OCI-M2 (cell line): ENCODE measurements around the gene RAB19.
"Not testable (repeated sequence)": the region's sequence is repeated elsewhere in the genome, so short reads cannot be mapped to it uniquely, and the experiment has no call there.

Experiments
- DNase-seq: peaks from one replicate; lab custom pipeline; 2025; ENCODE audit not compliant: unreplicated experiment; lab: John Stamatoyannopoulos, UW

The RAB19 gene

GRCh38 chr7:140453273-140453672, 49.4 kb downstream of the RAB19 start:
- DNase-seq: no peak

- DNase-seq: not testable (repeated sequence)
Measured at GRCh38 chr7:140453785-140454656, 50.2 kb downstream of the RAB19 start.

GRCh38 chr7:140454657-140455015, 50.8 kb downstream of the RAB19 start:
- DNase-seq: no peak

DNA sequence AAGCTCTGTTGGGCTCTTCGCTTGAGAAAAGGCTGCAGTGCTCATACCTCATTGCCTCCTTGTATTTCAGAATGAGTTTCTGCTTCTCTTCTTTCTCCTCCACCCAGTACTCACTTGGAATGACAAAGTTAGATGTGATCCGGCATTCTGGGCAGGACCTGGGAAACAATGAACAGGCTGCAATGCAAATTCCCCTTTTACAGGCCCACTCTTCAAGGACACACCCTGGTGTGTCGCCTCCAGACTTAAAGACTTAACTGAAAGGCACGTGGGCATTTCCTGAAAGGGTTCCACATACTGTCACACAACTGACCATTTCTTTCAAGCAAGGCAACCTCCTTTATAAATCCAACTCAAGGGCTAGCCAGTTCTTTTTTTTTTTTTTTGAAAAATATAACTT, 51.9 kb downstream of the RAB19 start:
- DNase-seq: no peak

GRCh38 chr7:140456551-140457051, 52.7 kb downstream of the RAB19 start:
- no peak for DNase-seq

GRCh38 chr7:140458201-140458600, 54.3 kb downstream of the RAB19 start:
- no peak for DNase-seq

- DNase-seq: no peak
Measured at GRCh38 chr7:140458916-140459315, 55.1 kb downstream of the RAB19 start.

DNA sequence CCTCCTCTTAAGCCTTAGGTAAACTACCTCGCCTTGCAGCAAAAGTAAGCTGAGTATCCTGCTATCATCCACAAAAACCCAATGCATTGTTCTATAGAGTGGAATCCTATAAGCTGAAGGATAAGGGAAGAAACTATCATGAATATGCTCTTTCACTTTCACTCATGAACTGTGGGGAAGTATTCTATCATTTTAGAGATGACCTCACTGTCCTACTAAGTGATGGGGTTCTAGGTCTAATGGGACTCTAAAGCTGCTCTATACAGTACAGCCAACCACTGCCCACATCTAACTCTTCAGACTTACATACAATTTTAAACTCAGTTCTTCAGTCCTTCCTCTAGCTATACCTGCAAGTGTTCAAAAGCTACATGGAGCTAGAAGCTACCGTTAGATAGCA, 59.3 kb downstream of the RAB19 start:
- no peak for DNase-seq

DNA sequence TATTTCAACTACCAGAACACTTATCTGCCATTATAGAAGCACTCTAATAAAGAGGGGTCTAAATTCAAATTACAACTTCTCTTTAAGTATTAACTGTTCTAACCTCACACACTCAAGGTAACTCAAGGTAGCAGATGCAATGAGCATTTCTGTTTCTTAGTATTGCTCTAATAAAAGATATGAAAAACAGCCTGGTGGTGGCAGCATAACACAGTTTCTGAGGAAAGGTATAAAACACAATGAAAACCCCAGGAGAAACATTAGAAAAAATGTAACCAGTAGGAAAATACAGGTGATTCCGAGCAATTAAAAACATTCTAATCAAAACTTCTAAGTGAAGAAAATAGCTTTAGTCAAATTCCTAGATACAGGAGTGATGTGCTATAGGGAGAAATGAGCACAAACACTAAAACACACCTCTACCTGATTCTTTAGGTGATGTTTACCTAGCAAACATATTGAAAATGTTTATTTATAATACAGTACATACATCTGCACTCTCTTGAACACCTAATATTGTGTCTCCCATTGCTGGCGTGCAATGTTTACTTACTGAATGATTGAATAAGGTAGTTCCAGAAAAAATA, 72.0 kb downstream of the RAB19 start:
- DNase-seq: no peak

DNA sequence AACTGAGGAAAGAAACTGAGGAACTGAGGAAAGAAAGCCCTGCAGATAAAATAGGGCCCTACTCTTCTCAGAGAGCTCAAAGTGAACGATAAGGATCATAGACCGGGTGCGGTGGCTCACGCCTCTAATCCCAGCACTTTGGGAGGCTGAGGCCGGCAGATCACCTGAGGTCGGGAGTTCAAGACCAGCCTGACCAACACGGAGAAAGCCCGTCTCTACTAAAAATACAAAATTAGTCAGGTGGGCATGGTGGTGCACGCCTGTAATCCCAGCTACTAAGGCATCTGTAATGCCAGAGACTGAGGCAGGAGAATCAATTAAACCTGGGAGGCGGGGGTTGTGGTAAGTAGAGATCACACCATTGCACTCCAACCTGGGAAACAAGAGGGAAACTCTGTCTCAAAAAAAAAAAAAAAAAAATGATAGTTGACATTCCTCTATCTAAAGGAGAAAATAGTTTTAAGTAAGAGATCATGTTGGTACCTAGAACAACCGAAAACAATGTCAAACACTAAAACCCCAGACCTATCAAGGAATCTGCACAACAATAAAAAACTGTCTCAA, 72.9 kb downstream of the RAB19 start:
- no peak for DNase-seq
